Neutrophil (primary cell): ENCODE measurements around the gene IMPA2.

Experiments
- H3K27ac ChIP-seq: fragments of 200-600 bp; sonication (generic); 2 replicates; pipeline ENCODE4 v1.5.1; 2016; ENCODE audit warnings: mild to moderate bottlenecking, moderate library complexity
- H3K27me3 ChIP-seq: fragments of 200-600 bp; sonication (generic); 2 replicates; pipeline ENCODE4 v1.6.0; 2016; ENCODE audit warnings: mild to moderate bottlenecking
- H3K36me3 ChIP-seq: fragments of 200-600 bp; sonication (generic); 2 replicates; pipeline ENCODE4 v1.5.1; 2017
- H3K4me1 ChIP-seq, 2 experiments: fragments of 200-600 bp in 1 of 2; sonication (generic) in 1 of 2; 1 replicate in 1 of 2; 2 replicates in 1 of 2; pipeline versions ENCODE4 v1.5.1 to v1.6.1; 2013 to 2016; ENCODE audit warnings: low read depth in 1 of 2, low read length in 1 of 2, mild to moderate bottlenecking in 1 of 2, moderate library complexity in 1 of 2; ENCODE audit not compliant: control insufficient read depth in 1 of 2, insufficient read depth in 1 of 2
- H3K4me3 ChIP-seq, 2 experiments: fragments of 200-600 bp in 1 of 2; sonication (generic) in 1 of 2; 1 replicate in 1 of 2; 2 replicates in 1 of 2; pipeline ENCODE4 v1.5.1; 2013 to 2016; ENCODE audit warnings: low read depth in 1 of 2, low read length in 1 of 2, mild to moderate bottlenecking in 1 of 2, moderate library complexity in 1 of 2
- H3K9me3 ChIP-seq: fragments of 200-600 bp; sonication (generic); 2 replicates; pipeline ENCODE4 v1.5.1; 2016
- CTCF ChIP-seq: fragments of 200-600 bp; sonication (generic); IDR thresholded peaks from 2 replicates; pipeline ENCODE4 v1.5.1; 2016; ENCODE audit warnings: antibody characterized with exemption

Gene IMPA2

DNA sequence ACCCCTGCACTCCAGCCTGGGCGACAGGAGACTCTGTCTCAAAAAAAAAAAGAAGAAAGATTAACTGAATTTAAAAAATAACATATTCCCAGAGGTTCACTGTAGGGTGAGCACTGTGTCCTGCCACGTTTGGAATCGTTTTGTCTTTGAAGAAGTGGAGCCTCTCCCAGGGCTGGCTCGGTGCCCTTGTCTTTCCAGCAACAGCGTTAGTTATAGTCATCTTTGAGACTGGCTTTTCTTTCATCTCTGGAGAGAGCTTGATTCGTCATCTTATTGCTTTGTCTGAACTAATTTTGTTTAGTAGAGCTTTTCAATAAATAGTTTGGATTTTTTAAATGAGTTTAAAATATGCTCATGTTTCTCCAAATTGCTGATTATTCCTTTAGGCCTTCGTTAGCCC lies 50.5 kb downstream of the IMPA2 start:
- Histone ChIP-seq H3K36me3 (peaks cover 81% of the 10 kb centered on the region), H3K9me3 (no peaks in the 10 kb centered on the region), H3K27me3 (no peaks in the 10 kb centered on the region), H3K4me3 (no peak overlapping the region), H3K4me1 (no peaks in the 10 kb centered on the region), H3K27ac (no peak overlapping the region)
- TF ChIP-seq CTCF, result no peak

DNA sequence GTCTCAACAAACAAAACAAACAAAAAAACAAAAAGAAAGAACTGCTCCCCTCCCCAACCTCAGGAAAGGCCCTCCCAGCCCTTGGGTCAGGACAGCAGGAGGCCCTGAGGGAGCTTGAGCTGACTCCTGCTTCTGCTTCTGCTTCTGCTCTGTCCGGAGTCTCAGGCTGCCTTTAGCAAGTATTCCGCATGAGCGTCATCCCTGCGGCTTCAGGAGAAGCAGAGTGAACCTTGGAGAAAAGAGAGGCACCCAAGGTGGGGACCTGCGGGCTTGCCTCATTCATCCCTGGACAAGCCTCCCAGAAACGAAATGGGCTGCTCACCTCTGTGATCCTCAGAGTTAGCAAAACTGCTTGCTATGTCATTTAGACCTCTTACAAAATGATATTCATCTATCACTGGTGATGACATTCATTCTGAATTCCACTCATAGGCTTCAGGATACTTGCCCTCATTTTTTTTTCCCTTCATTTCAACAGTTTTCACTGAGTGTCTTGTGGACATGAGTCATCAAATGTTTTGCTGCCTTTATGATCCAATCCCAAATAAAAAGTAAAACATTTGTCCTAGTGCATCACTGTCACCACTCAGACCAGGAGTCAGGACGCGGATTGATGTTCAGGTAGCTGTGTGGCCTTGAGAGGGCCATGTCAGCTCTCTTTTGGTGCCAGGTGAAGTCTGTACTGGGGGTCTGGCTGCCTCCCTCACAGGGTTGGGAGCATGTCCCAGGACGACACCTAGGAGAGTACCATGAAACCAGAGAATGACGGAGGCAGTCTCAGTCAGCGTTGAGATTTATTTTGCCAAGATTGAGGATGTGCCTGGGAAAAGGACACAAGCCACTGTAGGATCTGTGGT lies 51.7 kb downstream of the IMPA2 start:
- no peak overlapping the region for H3K4me3 ChIP-seq
- H3K27ac ChIP-seq, result no peak overlapping the region
- no peaks in the 10 kb centered on the region for H3K9me3 ChIP-seq
- peaks cover 0 to 2% of the 10 kb centered on the region in 2 experiments for H3K4me1 ChIP-seq
- H3K27me3 ChIP-seq, result peaks cover 6% of the 10 kb centered on the region
- H3K36me3 ChIP-seq, result peaks cover 71% of the 10 kb centered on the region
- no peak for TF ChIP-seq CTCF

DNA sequence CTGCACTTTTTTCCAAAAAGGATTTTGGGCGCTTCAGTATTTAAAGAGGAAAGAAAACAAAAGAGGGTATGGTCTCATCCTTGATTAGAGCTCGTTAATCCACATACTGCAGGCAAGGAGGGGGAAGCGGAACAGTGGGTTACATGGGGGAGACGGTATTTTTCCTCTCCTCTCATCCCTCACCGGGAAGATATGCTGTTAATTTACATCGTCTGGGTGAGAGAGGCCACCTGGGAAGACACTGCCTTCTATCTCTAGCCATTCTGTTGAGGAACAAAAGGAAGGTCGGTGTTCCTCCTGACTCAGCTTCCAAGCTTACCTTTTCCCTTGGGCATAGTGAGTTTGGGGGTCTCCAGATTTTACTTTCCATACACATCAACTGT lies 52.3 kb downstream of the IMPA2 start:
- Histone ChIP-seq H3K36me3 (peaks cover 64% of the 10 kb centered on the region), H3K4me1 (peaks cover 6 to 8% of the 10 kb centered on the region in 2 experiments), H3K9me3 (no peaks in the 10 kb centered on the region), H3K27ac (no peak overlapping the region), H3K27me3 (peaks cover 12% of the 10 kb centered on the region), H3K4me3 (no peak overlapping the region)
- no peak for TF ChIP-seq CTCF

GRCh38 chr18:12034241-12035100 lies 53.2 kb downstream of the IMPA2 start:
- no peaks in the 10 kb centered on the region for H3K9me3 ChIP-seq
- peak overlapping the region; percentile 23 for H3K27ac ChIP-seq
- H3K27me3 ChIP-seq, result peaks cover 18% of the 10 kb centered on the region
- H3K4me1 ChIP-seq, result peaks cover 12 to 13% of the 10 kb centered on the region in 2 experiments
- TF ChIP-seq CTCF, result no peak
- H3K36me3 ChIP-seq, result peaks cover 56% of the 10 kb centered on the region
- H3K4me3 ChIP-seq, result no peak overlapping the region

GRCh38 chr18:12035481-12035880 lies 54.2 kb downstream of the IMPA2 start:
- Histone ChIP-seq H3K9me3 (no peaks in the 10 kb centered on the region), H3K27me3 (peaks cover 18% of the 10 kb centered on the region), H3K36me3 (peaks cover 46% of the 10 kb centered on the region), H3K4me1 (peaks cover 12 to 13% of the 10 kb centered on the region in 2 experiments), H3K4me3 (no peak overlapping the region), H3K27ac (no peak overlapping the region)
- no peak for TF ChIP-seq CTCF
